GM12864 (cell line): ENCODE measurements around the gene CELF2.

ENCODE experiments used
- DNase-seq: peaks from one replicate; pipeline ENCODE4 v3.0.0-alpha.2; 2011; ENCODE audit warnings: low read depth
- H3K4me3 ChIP-seq: 2 replicates; pipeline ENCODE4 v1.5.1; 2011; ENCODE audit warnings: mild to moderate bottlenecking, low read depth, low read length, control low read depth
- TF ChIP-seq, protein P1 (sequence below): IDR thresholded peaks from 2 replicates; pipeline ENCODE4 v1.5.1; 2011; ENCODE audit warnings: low read depth, mild to moderate bottlenecking, moderate library complexity, low read length, control low read depth, inconsistent platforms; ENCODE audit errors: missing control alignments

The CELF2 gene

DNA sequence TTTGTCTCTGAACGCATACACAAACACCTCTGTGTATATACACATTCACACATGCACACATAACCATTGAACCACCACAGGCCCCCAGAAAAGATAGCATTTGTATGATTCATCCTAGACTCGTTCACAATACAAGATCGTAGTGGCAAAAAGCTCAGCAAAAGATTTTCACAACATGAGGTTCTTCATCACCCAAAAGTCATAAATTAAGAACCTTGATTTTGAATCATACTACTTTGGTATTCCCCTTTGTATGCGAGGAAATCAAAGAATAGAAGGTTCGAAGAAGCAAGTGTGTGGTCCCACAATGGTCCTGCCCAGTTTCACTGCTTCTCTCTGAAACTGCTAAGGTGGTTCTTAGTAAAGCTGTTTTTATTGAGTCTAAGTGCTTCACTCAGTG is 200.7 kb downstream of the CELF2 start:
- DNase-seq, result no peak
- TF ChIP-seq, protein P1, sequence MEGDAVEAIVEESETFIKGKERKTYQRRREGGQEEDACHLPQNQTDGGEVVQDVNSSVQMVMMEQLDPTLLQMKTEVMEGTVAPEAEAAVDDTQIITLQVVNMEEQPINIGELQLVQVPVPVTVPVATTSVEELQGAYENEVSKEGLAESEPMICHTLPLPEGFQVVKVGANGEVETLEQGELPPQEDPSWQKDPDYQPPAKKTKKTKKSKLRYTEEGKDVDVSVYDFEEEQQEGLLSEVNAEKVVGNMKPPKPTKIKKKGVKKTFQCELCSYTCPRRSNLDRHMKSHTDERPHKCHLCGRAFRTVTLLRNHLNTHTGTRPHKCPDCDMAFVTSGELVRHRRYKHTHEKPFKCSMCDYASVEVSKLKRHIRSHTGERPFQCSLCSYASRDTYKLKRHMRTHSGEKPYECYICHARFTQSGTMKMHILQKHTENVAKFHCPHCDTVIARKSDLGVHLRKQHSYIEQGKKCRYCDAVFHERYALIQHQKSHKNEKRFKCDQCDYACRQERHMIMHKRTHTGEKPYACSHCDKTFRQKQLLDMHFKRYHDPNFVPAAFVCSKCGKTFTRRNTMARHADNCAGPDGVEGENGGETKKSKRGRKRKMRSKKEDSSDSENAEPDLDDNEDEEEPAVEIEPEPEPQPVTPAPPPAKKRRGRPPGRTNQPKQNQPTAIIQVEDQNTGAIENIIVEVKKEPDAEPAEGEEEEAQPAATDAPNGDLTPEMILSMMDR, result no peak
- no peak overlapping the region for H3K4me3 ChIP-seq

DNA sequence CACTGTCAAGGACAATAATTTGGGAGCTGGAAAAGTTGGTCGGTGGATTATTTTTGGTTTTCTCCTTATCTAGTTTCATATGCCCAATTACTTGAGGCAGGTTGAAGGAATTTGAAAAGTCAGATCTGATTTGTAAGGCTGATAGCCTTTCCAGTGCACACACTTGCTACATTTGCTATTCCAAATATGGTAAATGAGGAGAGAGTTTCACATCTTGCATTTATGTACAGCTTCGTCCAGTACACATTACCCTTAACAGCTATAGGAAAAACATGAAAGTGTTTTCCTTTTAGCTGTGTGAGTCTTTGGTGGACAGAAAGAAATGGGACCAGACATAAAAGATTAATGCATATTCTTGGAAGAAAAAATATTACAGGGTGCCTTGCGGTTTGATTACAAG is 201.8 kb downstream of the CELF2 start:
- TF ChIP-seq, protein P1, result no peak
- no peak overlapping the region for H3K4me3 ChIP-seq
- DNase-seq, result no peak

DNA sequence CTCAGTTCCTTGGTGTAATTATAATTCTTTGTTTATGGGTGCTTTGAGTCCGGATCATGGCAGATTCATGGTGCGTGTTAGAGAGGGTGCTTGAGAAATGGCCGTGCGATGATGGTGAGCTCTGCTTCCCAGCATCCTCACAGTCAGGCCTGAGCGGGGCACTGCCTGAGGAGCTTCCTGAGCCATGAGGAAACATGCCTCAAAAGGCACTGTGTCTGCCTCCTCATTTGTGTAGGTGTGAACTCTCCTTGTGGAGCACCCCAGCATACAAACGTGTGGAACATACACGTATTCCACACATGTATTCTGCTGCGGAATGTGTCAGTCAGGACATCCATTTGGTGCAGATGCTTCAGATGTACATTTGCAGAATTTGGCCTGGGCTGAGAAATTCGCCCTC is 205.4 kb downstream of the CELF2 start:
- TF ChIP-seq, protein P1, result no peak
- no peak for DNase-seq
- H3K4me3 ChIP-seq, result no peak overlapping the region

DNA sequence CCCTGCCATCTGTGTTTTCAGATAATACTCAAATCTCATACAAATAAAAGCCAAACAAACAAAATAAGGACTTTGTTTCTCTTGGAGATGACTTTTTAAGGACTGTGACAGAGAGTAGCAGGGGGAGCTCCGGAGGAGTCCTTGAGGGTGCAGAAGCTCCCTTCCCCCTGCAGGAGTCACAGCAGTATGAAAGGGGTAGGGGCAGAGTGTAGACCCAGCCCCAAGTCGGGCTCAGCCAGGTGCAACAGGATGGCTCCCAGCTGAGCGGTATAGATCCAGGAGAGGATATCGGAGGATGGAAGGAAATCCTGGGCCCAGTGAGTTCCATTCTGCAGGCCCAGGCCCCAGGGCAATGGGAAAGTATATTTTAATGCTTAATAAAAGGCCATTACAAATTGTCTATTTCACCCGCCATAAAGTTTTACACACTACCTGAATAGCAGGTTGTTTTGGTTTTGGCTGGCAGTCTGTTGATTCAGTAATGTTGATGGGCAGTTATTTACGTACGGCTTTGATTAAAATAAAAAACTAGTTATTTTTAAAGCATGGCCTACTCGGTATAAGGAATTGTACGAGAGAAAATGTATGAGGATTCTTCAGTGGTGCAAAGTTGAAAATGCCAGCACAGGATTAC is 206.0 kb downstream of the CELF2 start:
- H3K4me3 ChIP-seq, result no peak overlapping the region
- DNase-seq, result no peak
- TF ChIP-seq, protein P1, result no peak

DNA sequence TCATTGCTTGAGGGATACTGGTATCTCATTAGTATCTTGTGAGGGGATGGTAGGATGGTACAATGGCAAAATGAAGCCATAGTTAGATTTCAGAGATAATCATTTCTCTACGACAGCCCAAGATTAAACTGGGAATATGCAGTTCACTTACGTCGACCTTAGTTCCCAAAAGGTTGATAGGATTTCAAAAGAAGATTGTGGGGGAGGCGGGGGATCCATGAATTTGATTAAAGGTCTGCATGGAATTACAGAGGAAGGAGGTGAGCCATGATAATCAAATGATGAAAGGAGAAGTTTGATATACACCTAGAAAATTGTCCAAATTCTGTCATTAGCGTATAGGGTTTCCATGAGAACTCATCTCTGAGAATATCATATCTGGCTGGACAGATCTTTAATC is 206.6 kb downstream of the CELF2 start:
- TF ChIP-seq, protein P1, result no peak
- DNase-seq, result no peak
- H3K4me3 ChIP-seq, result no peak overlapping the region

- TF ChIP-seq, protein P1, result no peak
- no peak overlapping the region for H3K4me3 ChIP-seq
- no peak for DNase-seq
Observed at GRCh38 chr10:11224792-11225416, 207.2 kb downstream of the CELF2 start.

- peak overlapping the region; percentile 13; the same call in 1 of the 2 replicates for H3K4me3 ChIP-seq
- DNase-seq, result no peak
- TF ChIP-seq, protein P1, result no peak
Observed at GRCh38 chr10:11225935-11226334, 208.3 kb downstream of the CELF2 start.
